ENCODE data around the gene SGMS1. TPM values are rescaled to one million over a fixed set of nuclear protein-coding genes. Genes with fewer than 3 reads are reported as not detected.

Gene SGMS1
- total RNA-seq, 1 donor = 68.0 TPM

- no peak overlapping the region for H3K4me2 ChIP-seq (ENCODE audit: insufficient read depth, low read length)
- peaks cover 2% of the 10 kb centered on the region for H3K4me1 ChIP-seq (ENCODE audit: insufficient read depth, low read length)
Observed at GRCh38 chr10:50541921-50542320, 81.8 kb downstream of the SGMS1 start.

GRCh38 chr10:50541317-50541716, 82.4 kb downstream of the SGMS1 start:
- Histone ChIP-seq H3K4me1 (ENCODE audit: insufficient read depth, low read length) (peaks cover 6% of the 10 kb centered on the region), H4K20me1 (ENCODE audit: insufficient read depth, low read length) (no peaks in the 10 kb centered on the region), H3K4me2 (ENCODE audit: insufficient read depth, low read length) (no peak overlapping the region), H2AFZ (ENCODE audit: low read length) (no peak overlapping the region), H3K79me2 (ENCODE audit: insufficient read depth, low read length) (peaks cover 6% of the 10 kb centered on the region), H3K4me3 (ENCODE audit: insufficient read depth, low read length) (no peak overlapping the region), H3K9me3 (ENCODE audit: low read depth, low read length) (no peaks in the 10 kb centered on the region), H3K36me3 (ENCODE audit: insufficient read depth, low read length) (no peaks in the 10 kb centered on the region), H3K27ac (ENCODE audit: low read depth, low read length) (no peak overlapping the region), H3K27me3 (ENCODE audit: insufficient read depth, low read length) (no peaks in the 10 kb centered on the region)
- no peak for DNase-seq (ENCODE audit: insufficient read length, low spot score, missing footprints)
- TF ChIP-seq CTCF (IDR thresholded peaks at IDR 0.05; ENCODE audit: extremely low read depth, low read depth, low read length) = no peak

More at GRCh38 chr10:50541921-50542320, 81.8 kb downstream of the SGMS1 start:
- Histone ChIP-seq H3K36me3 (ENCODE audit: insufficient read depth, low read length) (no peaks in the 10 kb centered on the region), H3K27ac (ENCODE audit: low read depth, low read length) (no peak overlapping the region), H3K9me3 (ENCODE audit: low read depth, low read length) (no peaks in the 10 kb centered on the region), H3K4me3 (ENCODE audit: insufficient read depth, low read length) (no peak overlapping the region), H4K20me1 (ENCODE audit: insufficient read depth, low read length) (no peaks in the 10 kb centered on the region), H3K79me2 (ENCODE audit: insufficient read depth, low read length) (peaks cover 6% of the 10 kb centered on the region), H3K27me3 (ENCODE audit: insufficient read depth, low read length) (no peaks in the 10 kb centered on the region), H2AFZ (ENCODE audit: low read length) (no peak overlapping the region)
- no peak for DNase-seq (ENCODE audit: insufficient read length, low spot score, missing footprints)
- TF ChIP-seq CTCF (IDR thresholded peaks at IDR 0.05; ENCODE audit: extremely low read depth, low read depth, low read length) = no peak

- Histone ChIP-seq H3K4me2 (ENCODE audit: insufficient read depth, low read length) (no peak overlapping the region), H3K9me3 (ENCODE audit: low read depth, low read length) (no peaks in the 10 kb centered on the region), H3K27me3 (ENCODE audit: insufficient read depth, low read length) (no peaks in the 10 kb centered on the region), H3K4me1 (ENCODE audit: insufficient read depth, low read length) (peaks cover 6% of the 10 kb centered on the region), H3K36me3 (ENCODE audit: insufficient read depth, low read length) (no peaks in the 10 kb centered on the region), H2AFZ (ENCODE audit: low read length) (no peak overlapping the region), H3K79me2 (ENCODE audit: insufficient read depth, low read length) (peaks cover 6% of the 10 kb centered on the region), H3K4me3 (ENCODE audit: insufficient read depth, low read length) (no peak overlapping the region), H3K27ac (ENCODE audit: low read depth, low read length) (no peak overlapping the region), H4K20me1 (ENCODE audit: insufficient read depth, low read length) (no peaks in the 10 kb centered on the region)
- no peak for DNase-seq (ENCODE audit: insufficient read length, low spot score, missing footprints)
- TF ChIP-seq CTCF (IDR thresholded peaks at IDR 0.05; ENCODE audit: extremely low read depth, low read depth, low read length) = no peak
Observed at GRCh38 chr10:50540826-50541122, 83.0 kb downstream of the SGMS1 start.

GRCh38 chr10:50540069-50540825, 83.5 kb downstream of the SGMS1 start:
- Histone ChIP-seq H2AFZ (ENCODE audit: low read length) (no peak overlapping the region), H3K27me3 (ENCODE audit: insufficient read depth, low read length) (no peaks in the 10 kb centered on the region), H3K36me3 (ENCODE audit: insufficient read depth, low read length) (no peaks in the 10 kb centered on the region), H3K4me1 (ENCODE audit: insufficient read depth, low read length) (peaks cover 6% of the 10 kb centered on the region), H3K27ac (ENCODE audit: low read depth, low read length) (no peak overlapping the region), H4K20me1 (ENCODE audit: insufficient read depth, low read length) (no peaks in the 10 kb centered on the region), H3K4me3 (ENCODE audit: insufficient read depth, low read length) (no peak overlapping the region), H3K79me2 (ENCODE audit: insufficient read depth, low read length) (peaks cover 6% of the 10 kb centered on the region), H3K4me2 (ENCODE audit: insufficient read depth, low read length) (no peak overlapping the region), H3K9me3 (ENCODE audit: low read depth, low read length) (no peaks in the 10 kb centered on the region)
- no peak for TF ChIP-seq CTCF (IDR thresholded peaks at IDR 0.05; ENCODE audit: extremely low read depth, low read depth, low read length)
- DNase-seq (ENCODE audit: insufficient read length, low spot score, missing footprints) = no peak
